DOHH2 (cell line): Measurements from ENCODE around the gene SDHAF4.
A peak's percentile ranks its signal among the peaks of the same experiment; 100 is the strongest.

ENCODE experiments used
- EZH2phosphoT487 ChIP-seq: fragments of 200-600 bp; sonication (generic); IDR thresholded peaks from 2 replicates; pipeline ENCODE4 v1.6.1; 2017; ENCODE audit warnings: borderline replicate concordance, mild to moderate bottlenecking, antibody characterized with exemption, low read length, moderate library complexity, mixed read lengths
- TF ChIP-seq, protein P1 (sequence below): fragments of 200-600 bp; sonication (generic); IDR thresholded peaks from one replicate; pipeline ENCODE4 v1.5.1; 2014; ENCODE audit warnings: antibody characterized with exemption, mild to moderate bottlenecking, low read depth, low read length; ENCODE audit not compliant: poor library complexity, severe bottlenecking

DNA sequence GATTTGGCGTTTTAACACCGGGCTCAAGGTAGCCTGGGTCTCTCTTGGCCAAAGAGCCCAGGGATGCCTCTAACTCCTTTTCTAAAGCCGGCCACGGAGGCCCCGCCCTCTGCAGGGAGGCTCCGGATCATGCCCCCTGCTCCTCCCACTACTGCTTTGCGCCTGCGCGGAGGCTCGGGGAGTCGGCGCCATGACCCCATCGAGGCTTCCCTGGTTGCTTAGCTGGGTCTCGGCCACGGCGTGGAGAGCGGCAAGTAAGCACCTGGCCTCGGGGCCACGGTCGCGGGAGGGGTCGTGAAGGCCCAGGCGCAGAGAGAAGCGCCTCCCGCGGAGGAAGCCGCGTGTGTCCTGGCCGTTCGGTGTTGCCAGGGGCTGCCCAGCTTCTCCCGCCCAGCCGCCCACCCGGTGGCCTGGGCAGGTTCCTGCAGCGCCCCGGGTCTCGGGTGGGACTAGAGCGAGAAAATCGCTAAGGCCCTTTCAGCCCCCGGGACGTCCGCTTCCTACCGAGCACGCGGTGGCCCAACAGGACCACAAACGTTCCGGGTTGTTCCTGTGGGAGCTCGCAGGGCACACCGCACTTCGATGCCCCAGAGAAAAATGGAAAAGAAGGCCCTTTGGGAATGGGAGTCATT is at the start of gene SDHAF4:
- TF ChIP-seq, protein P1, sequence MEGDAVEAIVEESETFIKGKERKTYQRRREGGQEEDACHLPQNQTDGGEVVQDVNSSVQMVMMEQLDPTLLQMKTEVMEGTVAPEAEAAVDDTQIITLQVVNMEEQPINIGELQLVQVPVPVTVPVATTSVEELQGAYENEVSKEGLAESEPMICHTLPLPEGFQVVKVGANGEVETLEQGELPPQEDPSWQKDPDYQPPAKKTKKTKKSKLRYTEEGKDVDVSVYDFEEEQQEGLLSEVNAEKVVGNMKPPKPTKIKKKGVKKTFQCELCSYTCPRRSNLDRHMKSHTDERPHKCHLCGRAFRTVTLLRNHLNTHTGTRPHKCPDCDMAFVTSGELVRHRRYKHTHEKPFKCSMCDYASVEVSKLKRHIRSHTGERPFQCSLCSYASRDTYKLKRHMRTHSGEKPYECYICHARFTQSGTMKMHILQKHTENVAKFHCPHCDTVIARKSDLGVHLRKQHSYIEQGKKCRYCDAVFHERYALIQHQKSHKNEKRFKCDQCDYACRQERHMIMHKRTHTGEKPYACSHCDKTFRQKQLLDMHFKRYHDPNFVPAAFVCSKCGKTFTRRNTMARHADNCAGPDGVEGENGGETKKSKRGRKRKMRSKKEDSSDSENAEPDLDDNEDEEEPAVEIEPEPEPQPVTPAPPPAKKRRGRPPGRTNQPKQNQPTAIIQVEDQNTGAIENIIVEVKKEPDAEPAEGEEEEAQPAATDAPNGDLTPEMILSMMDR = peak; percentile 18
- TF ChIP-seq EZH2phosphoT487 = no peak
